H1 (cell line): ENCODE results near the gene PLN. TPM values are rescaled to one million over a fixed set of nuclear protein-coding genes. Genes with fewer than 3 reads are reported as not detected.

Experiments
- CTCF ChIA-PET: fragments of 300-600 bp; sonication (Branson Sonifier 250); formaldehyde crosslinking; loops from one replicate; lab custom pipeline; 2021; ENCODE audit not compliant: partially characterized antibody; lab: Charles Lee
- POLR2A ChIA-PET: fragments of 300-600 bp; sonication (Branson Sonifier 250); formaldehyde crosslinking; loops from one replicate; lab custom pipeline; 2021; ENCODE audit warnings: inconsistent platforms; ENCODE audit not compliant: partially characterized antibody; lab: Charles Lee
- DNase-seq, 2 experiments: peaks; one replicate each; pipeline versions ENCODE4 v3.0.0 to v3.0.0-alpha.2; 2010 to 2022; ENCODE audit warnings: low spot score in 2 of 2, low read depth in 1 of 2, mixed read lengths in 1 of 2
- FAIRE-seq: peaks from 2 replicates; lab custom pipeline; 2011; peaks lifted over from hg19 to GRCh38; lab: Jason Lieb, UNC
- H2AFZ ChIP-seq: 2 replicates; pipeline ENCODE4 v1.8.1; 2012; ENCODE audit warnings: low read length, inconsistent platforms
- H2AK5ac ChIP-seq: 2 replicates; pipeline ENCODE4 v1.6.1; 2013; ENCODE audit warnings: low read depth, low read length
- H2BK120ac ChIP-seq: replicated peaks from 2 replicates; pipeline ENCODE3; 2013; ENCODE audit warnings: low read depth, low read length, inconsistent platforms
- H2BK12ac ChIP-seq: 2 replicates; pipeline ENCODE4 v1.6.1; 2013; ENCODE audit warnings: low read depth, low read length
- H2BK15ac ChIP-seq: 2 replicates; pipeline ENCODE4 v1.6.1; 2013; ENCODE audit warnings: low read length
- H2BK20ac ChIP-seq: 2 replicates; pipeline ENCODE4 v1.6.1; 2013; ENCODE audit warnings: low read length
- H2BK5ac ChIP-seq: 2 replicates; pipeline ENCODE4 v1.6.1; 2013; ENCODE audit warnings: low read depth, low read length
- H3K14ac ChIP-seq: 2 replicates; pipeline ENCODE4 v1.6.1; 2013; ENCODE audit warnings: inconsistent platforms; ENCODE audit not compliant: insufficient read length
- H3K18ac ChIP-seq: 2 replicates; pipeline ENCODE4 v1.6.1; 2013; ENCODE audit warnings: low read length; ENCODE audit errors: extremely low read depth
- H3K23ac ChIP-seq: 2 replicates; pipeline ENCODE4 v1.6.1; 2013; ENCODE audit warnings: inconsistent platforms; ENCODE audit not compliant: insufficient read length
- H3K23me2 ChIP-seq: 2 replicates; pipeline ENCODE4 v1.6.1; 2013; ENCODE audit warnings: low read depth, low read length
- H3K27ac ChIP-seq: 2 replicates; pipeline ENCODE4 v1.6.1; 2011; ENCODE audit warnings: low read depth, low read length, inconsistent platforms
- H3K27me3 ChIP-seq, 4 experiments: replicated peaks in 1 of 4; 1 replicate in 1 of 4; 2 replicates in 3 of 4; pipeline versions ENCODE4 v1.6.1 to v1.8.1; 2011 to 2013; ENCODE audit warnings: low read length in 3 of 4, mild to moderate bottlenecking in 3 of 4, inconsistent platforms in 2 of 4, mixed read lengths in 2 of 4, moderate library complexity in 1 of 4; ENCODE audit not compliant: control insufficient read depth in 3 of 4, insufficient read depth in 3 of 4; ENCODE audit errors: extremely low read depth in 1 of 4
- H3K36me3 ChIP-seq, 4 experiments: 2 replicates each; pipeline versions ENCODE4 v1.6.1 to v1.8.1; 2011 to 2013; ENCODE audit warnings: mild to moderate bottlenecking in 4 of 4, low read length in 3 of 4, moderate library complexity in 2 of 4, control low read depth in 1 of 4, inconsistent platforms in 1 of 4; ENCODE audit not compliant: insufficient read depth in 4 of 4, control insufficient read depth in 2 of 4
- H3K4ac ChIP-seq: replicated peaks from 2 replicates; pipeline ENCODE3; 2013; ENCODE audit warnings: low read length, low read depth, mixed read lengths, inconsistent platforms; ENCODE audit not compliant: insufficient read length
- H3K4me1 ChIP-seq, 4 experiments: replicated peaks in 1 of 4; 1 replicate in 1 of 4; 2 replicates in 3 of 4; pipeline versions ENCODE4 v1.6.1 to v1.8.1; 2011 to 2013; ENCODE audit warnings: low read length in 3 of 4, inconsistent platforms in 2 of 4, mixed read lengths in 1 of 4; ENCODE audit not compliant: insufficient read depth in 4 of 4, control insufficient read depth in 3 of 4
- H3K4me2 ChIP-seq, 2 experiments: 2 replicates each; pipeline versions ENCODE4 v1.6.1 to v1.8.1; 2011 to 2013; ENCODE audit warnings: low read depth in 2 of 2, low read length in 2 of 2, control low read depth in 1 of 2, inconsistent platforms in 1 of 2, mild to moderate bottlenecking in 1 of 2; ENCODE audit not compliant: insufficient read depth in 1 of 2
- H3K4me3 ChIP-seq, 4 experiments: fragments of 200-600, 300-600 bp in 1 of 4; sonication (generic), shearing (Covaris generic), sonication (Bioruptor Twin) in 1 of 4; 2 replicates each; pipeline versions ENCODE4 v1.5.1 to v1.8.1; 2011 to 2016; ENCODE audit warnings: low read length in 4 of 4, low read depth in 3 of 4, control low read depth in 2 of 4, inconsistent platforms in 2 of 4, mild to moderate bottlenecking in 2 of 4, mixed read lengths in 1 of 4, moderate library complexity in 1 of 4; ENCODE audit not compliant: insufficient read depth in 2 of 4; ENCODE audit errors: extremely low read depth in 1 of 4
- H3K56ac ChIP-seq: replicated peaks from 2 replicates; pipeline ENCODE3; 2013; ENCODE audit warnings: low read depth, mild to moderate bottlenecking, mixed read lengths, low read length, inconsistent platforms; ENCODE audit not compliant: insufficient read length
- H3K79me1 ChIP-seq: 2 replicates; pipeline ENCODE4 v1.6.1; 2013; ENCODE audit warnings: low read depth, low read length, control low read depth
- H3K79me2 ChIP-seq, 2 experiments: 2 replicates each; pipeline versions ENCODE4 v1.6.1 to v1.8.1; 2012 to 2013; ENCODE audit warnings: low read length in 2 of 2, mild to moderate bottlenecking in 2 of 2, inconsistent platforms in 1 of 2; ENCODE audit not compliant: insufficient read depth in 2 of 2, control insufficient read depth in 1 of 2
- H3K9ac ChIP-seq, 4 experiments: replicated peaks in 1 of 4; 1 replicate in 1 of 4; 2 replicates in 3 of 4; pipeline versions ENCODE4 v1.6.1 to v1.8.1; 2011 to 2013; ENCODE audit warnings: low read depth in 3 of 4, low read length in 3 of 4, control low read depth in 2 of 4, mild to moderate bottlenecking in 2 of 4, moderate library complexity in 2 of 4, inconsistent platforms in 1 of 4; ENCODE audit errors: extremely low read depth in 1 of 4
- H3K9me3 ChIP-seq, 2 experiments: 2 replicates each; pipeline versions ENCODE4 v1.6.1 to v1.8.1; 2012 to 2013; ENCODE audit warnings: mild to moderate bottlenecking in 2 of 2, moderate library complexity in 2 of 2, control low read depth in 1 of 2, inconsistent platforms in 1 of 2, low read depth in 1 of 2, low read length in 1 of 2, mixed read lengths in 1 of 2; ENCODE audit not compliant: insufficient read depth in 2 of 2
- H4K20me1 ChIP-seq, 2 experiments: replicated peaks in 1 of 2; 2 replicates each; pipeline versions ENCODE3 to v1.8.1; 2011 to 2013; ENCODE audit warnings: inconsistent platforms in 2 of 2, low read length in 2 of 2, mild to moderate bottlenecking in 1 of 2; ENCODE audit not compliant: insufficient read depth in 2 of 2, control insufficient read depth in 1 of 2
- H4K5ac ChIP-seq: 2 replicates; pipeline ENCODE4 v1.6.1; 2013; ENCODE audit warnings: low read length, low read depth, mixed read lengths, inconsistent platforms; ENCODE audit not compliant: insufficient read length
- H4K8ac ChIP-seq: 2 replicates; pipeline ENCODE4 v1.8.0; 2013; ENCODE audit warnings: mild to moderate bottlenecking, moderate library complexity, low read length, inconsistent platforms; ENCODE audit not compliant: insufficient read depth; ENCODE audit errors: extremely low read depth
- H4K91ac ChIP-seq: replicated peaks from 2 replicates; pipeline ENCODE3; 2013; ENCODE audit warnings: low read length, mixed read lengths, inconsistent platforms; ENCODE audit not compliant: insufficient read length
- CTBP2 ChIP-seq: IDR thresholded peaks from 2 replicates; pipeline ENCODE4 v1.7.0; 2011; ENCODE audit warnings: borderline replicate concordance, mild to moderate bottlenecking, moderate library complexity, mixed read lengths, low read length; ENCODE audit not compliant: insufficient read depth, insufficient read length
- CTCF ChIP-seq, 3 experiments: IDR thresholded peaks; 1 replicate in 2 of 3; 2 replicates in 1 of 3; pipeline versions ENCODE4 v1.5.1 to v1.6.1; 2011; ENCODE audit warnings: low read length in 3 of 3, mild to moderate bottlenecking in 3 of 3, inconsistent platforms in 2 of 3, low read depth in 1 of 3, moderate library complexity in 1 of 3; ENCODE audit not compliant: insufficient read depth in 1 of 3; ENCODE audit errors: control extremely low read depth in 1 of 3
- EP300 ChIP-seq, 2 experiments: IDR thresholded peaks; 1 replicate in 1 of 2; 2 replicates in 1 of 2; pipeline ENCODE4 v1.6.1; 2011 to 2012; ENCODE audit warnings: low read depth in 2 of 2, low read length in 2 of 2, mild to moderate bottlenecking in 2 of 2, borderline replicate concordance in 1 of 2, inconsistent platforms in 1 of 2, moderate library complexity in 1 of 2
- GABPA ChIP-seq: IDR thresholded peaks from 2 replicates; pipeline ENCODE4 v1.6.1; 2011; ENCODE audit warnings: mild to moderate bottlenecking, low read length, moderate library complexity, borderline replicate concordance; ENCODE audit not compliant: insufficient read depth
- GTF2F1 ChIP-seq: IDR thresholded peaks from 2 replicates; pipeline ENCODE4 v1.6.1; 2012; ENCODE audit warnings: low read depth, low read length, improper control_type of control experiment, borderline replicate concordance
- POLR2AphosphoS5 ChIP-seq: IDR thresholded peaks from 2 replicates; pipeline ENCODE4 v1.6.1; 2011; ENCODE audit warnings: low read depth, low read length
- RNF2 ChIP-seq: fragments of 200-900, 300-1000 bp; sonication (generic); IDR thresholded peaks from 2 replicates; pipeline ENCODE4 v1.7.1; 2016; ENCODE audit warnings: borderline replicate concordance, low read depth, mild to moderate bottlenecking, antibody characterized with exemption, low read length; ENCODE audit not compliant: poor library complexity, severe bottlenecking; ENCODE audit errors: missing control alignments
- SUZ12 ChIP-seq: fragments of 200-600 bp; sonication (generic); IDR thresholded peaks from 2 replicates; pipeline ENCODE4 v1.6.1; 2012; ENCODE audit warnings: mild to moderate bottlenecking, inconsistent platforms, low read length, moderate library complexity, mixed read lengths
- WGBS, 2 experiments: shearing (Covaris generic) in 1 of 2; methylation state at CpG; one replicate each; pipeline versions ENCODE4 v1.1.6 to v1.1.7; 2013 to 2015; ENCODE audit warnings: low lambda C conversion rate in 2 of 2, mixed read lengths in 2 of 2, inconsistent platforms in 1 of 2, low coverage in 1 of 2, missing lambda C conversion rate in 1 of 2; ENCODE audit not compliant: insufficient replicate concordance in 2 of 2, insufficient coverage in 1 of 2, insufficient read length in 1 of 2; ENCODE audit errors: extremely low coverage in 1 of 2, missing lambda C conversion rate in 1 of 2; 5-methylcytosine and 5-hydroxymethylcytosine counted together
- polyA plus RNA-seq, 7 experiments: library from polyadenylated mRNA; depleted of rRNA in 3 of 7; stranded (reverse) in 5 of 7; unstranded in 2 of 7; fragments of >200 nt in 5 of 7; fragments of 200-250 nt in 2 of 7; gene quantifications; 1 replicate in 5 of 7; 2 replicates in 1 of 7; 4 replicates in 1 of 7; pipeline versions ENCODE4 v1.2.1 to v1.2.3, GENCODE V29; 2011 to 2013; ENCODE audit warnings: missing spikeins in 2 of 7, mixed read lengths in 2 of 7
- total RNA-seq: library from RNA; stranded (reverse); fragmentation: NEBNext Ultra II Directional; extraction: Animal tissue kit (Norgen Biotek cat#: 25700); gene quantifications from 2 replicates; pipeline ENCODE4 v1.2.1, GENCODE V29; 2021

PLN gene
- total and polyA plus RNA-seq, 2 of the 8 experiments (the other 6 are each of a cell fraction or from before 2014, with no cell fraction given) = not detected

- Histone ChIP-seq H3K18ac (no peak overlapping the region), H3K23ac (no peak overlapping the region), H2AFZ (no peak overlapping the region), H3K27ac (no peak overlapping the region), H2BK12ac (no peak overlapping the region), H4K8ac (no peak overlapping the region)
- DNase-seq (no peak), FAIRE-seq (no peak)
- TF ChIP-seq GABPA = no peak
- no peak for TF ChIP-seq CTBP2
- TF ChIP-seq POLR2AphosphoS5 = no peak
- no peak for TF ChIP-seq CTCF (IDR thresholded peaks at IDR 0.05; ENCODE audit: control extremely low read depth in 1 of 3, insufficient read depth in 1 of 3, low read depth in 1 of 3, low read length in 3 of 3)
- no peak for TF ChIP-seq SUZ12
- TF ChIP-seq EP300 (IDR thresholded peaks at IDR 0.05; ENCODE audit: borderline replicate concordance in 1 of 2, low read depth in 2 of 2, low read length in 2 of 2) = no peak
- TF ChIP-seq GTF2F1 = no peak
- no peak for TF ChIP-seq RNF2
- TF ChIP-seq, all 59 proteins: peak for 0
- Histone ChIP-seq H3K27me3 (no peaks in the 10 kb centered on the region), H3K9me3 (peaks cover 4 to 5% of the 10 kb centered on the region in 2 experiments; a peak in 2 of 4 replicates), H3K23me2 (no peaks in the 10 kb centered on the region), H3K9ac (no peak overlapping the region), H3K4me3 (no peak overlapping the region), H4K5ac (no peak overlapping the region), H2BK5ac (no peak overlapping the region; the same call in 1 of the 2 replicates), H3K79me1 (peaks cover 2% of the 10 kb centered on the region), H3K4ac (no peak overlapping the region), H4K20me1 (no peaks in the 10 kb centered on the region), H3K79me2 (no peaks in the 10 kb centered on the region), H2BK120ac (no peak overlapping the region), H3K4me1 (no peaks in the 10 kb centered on the region), H2AK5ac (no peak overlapping the region), H2BK15ac (no peak overlapping the region), H3K14ac (no peak overlapping the region), H3K56ac (no peak overlapping the region), H3K4me2 (no peak overlapping the region), H3K36me3 (no peaks in the 10 kb centered on the region), H4K91ac (no peak overlapping the region), H2BK20ac (no peak overlapping the region)
- CTCF ChIA-PET = no interaction called here
- POLR2A ChIA-PET = no interaction called here
- 77% methylated on average over 2 of the region's 2 CpGs; no CpG with 5 or more reads in 1 of the 2 experiments for WGBS, 2 experiments
Measured at GRCh38 chr6:118502169-118502568, 45.9 kb upstream of the PLN start.
